ENCODE measurements around the gene ZNF710. TPM values are rescaled to one million over a fixed set of nuclear protein-coding genes. Genes with fewer than 3 reads are reported as not detected.

ZNF710 gene
- total and polyA plus RNA-seq, 9 of the 15 experiments (the other 6 are each of a cell fraction or from before 2014, with no cell fraction given), result 0.56 to 14.2 (median 5.2) TPM

DNA sequence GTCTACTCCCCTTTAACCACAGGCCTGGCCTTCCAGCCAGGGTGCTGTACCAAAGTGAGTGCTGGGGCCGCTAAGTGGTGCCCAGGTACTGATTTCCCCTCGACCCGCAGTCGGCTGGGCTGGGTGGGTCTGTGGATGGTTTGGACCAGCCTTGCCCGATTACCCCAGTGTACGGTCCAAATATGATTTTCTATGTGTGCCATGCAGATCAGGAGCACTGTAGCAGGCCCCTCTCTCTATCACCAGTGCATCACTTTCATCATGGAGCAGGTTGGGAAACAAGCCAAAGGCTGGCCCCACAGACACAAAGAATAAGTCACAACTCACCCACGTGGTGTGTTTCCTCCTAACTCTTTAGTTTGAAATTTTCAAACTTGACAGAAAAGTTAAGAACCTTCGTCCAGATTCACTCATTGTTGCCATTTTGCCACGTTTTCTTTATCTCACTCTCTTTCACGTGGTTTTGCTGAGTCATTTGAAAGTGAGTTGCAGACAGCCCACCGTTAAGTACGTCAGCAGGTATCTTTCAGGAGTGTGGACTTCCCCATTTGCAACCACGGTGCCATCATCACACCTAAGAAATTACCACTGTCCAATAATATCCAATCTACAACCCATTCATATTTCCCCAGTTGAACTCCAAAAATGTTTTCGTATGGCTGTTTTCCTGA is 37.0 kb downstream of the ZNF710 start (continued):
- TF ChIP-seq, protein P1, sequence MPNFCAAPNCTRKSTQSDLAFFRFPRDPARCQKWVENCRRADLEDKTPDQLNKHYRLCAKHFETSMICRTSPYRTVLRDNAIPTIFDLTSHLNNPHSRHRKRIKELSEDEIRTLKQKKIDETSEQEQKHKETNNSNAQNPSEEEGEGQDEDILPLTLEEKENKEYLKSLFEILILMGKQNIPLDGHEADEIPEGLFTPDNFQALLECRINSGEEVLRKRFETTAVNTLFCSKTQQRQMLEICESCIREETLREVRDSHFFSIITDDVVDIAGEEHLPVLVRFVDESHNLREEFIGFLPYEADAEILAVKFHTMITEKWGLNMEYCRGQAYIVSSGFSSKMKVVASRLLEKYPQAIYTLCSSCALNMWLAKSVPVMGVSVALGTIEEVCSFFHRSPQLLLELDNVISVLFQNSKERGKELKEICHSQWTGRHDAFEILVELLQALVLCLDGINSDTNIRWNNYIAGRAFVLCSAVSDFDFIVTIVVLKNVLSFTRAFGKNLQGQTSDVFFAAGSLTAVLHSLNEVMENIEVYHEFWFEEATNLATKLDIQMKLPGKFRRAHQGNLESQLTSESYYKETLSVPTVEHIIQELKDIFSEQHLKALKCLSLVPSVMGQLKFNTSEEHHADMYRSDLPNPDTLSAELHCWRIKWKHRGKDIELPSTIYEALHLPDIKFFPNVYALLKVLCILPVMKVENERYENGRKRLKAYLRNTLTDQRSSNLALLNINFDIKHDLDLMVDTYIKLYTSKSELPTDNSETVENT (CRISPR knock-in tag; IDR thresholded peaks at IDR 0.05), result no peak
- TF ChIP-seq ZNF699 (CRISPR knock-in tag; IDR thresholded peaks at IDR 0.05; ENCODE audit: insufficient replicate concordance), result no peak
- peak; percentile 47; the same call in 1 of the 2 replicates for TF ChIP-seq MYBL2 (IDR thresholded peaks at IDR 0.05; ENCODE audit: low read depth)
- no peak for TF ChIP-seq MYBL2 (CRISPR knock-in tag; IDR thresholded peaks at IDR 0.05; ENCODE audit: borderline replicate concordance)
- TF ChIP-seq PHTF2 (CRISPR knock-in tag; IDR thresholded peaks at IDR 0.05), result 0 out of 2 replicates have a peak, but pooled peaks have one; percentile 53
- no peak for TF ChIP-seq SREBF1 (IDR thresholded peaks at IDR 0.05; ENCODE audit: borderline replicate concordance, low read depth, low read length)
- 0 out of 2 replicates have a peak, but pooled peaks have one; percentile 46 for TF ChIP-seq NCOA1 (IDR thresholded peaks at IDR 0.05; ENCODE audit: low read depth)
- TF ChIP-seq U2AF1 (optimal IDR thresholded peaks at IDR 0.05; ENCODE audit: low read depth, low read length), result no peak
- TF ChIP-seq RFX7 (CRISPR knock-in tag; IDR thresholded peaks at IDR 0.05), result no peak
- 0 out of 2 replicates have a peak, but pooled peaks have one; percentile 32 for TF ChIP-seq GABPB1 (CRISPR knock-in tag; IDR thresholded peaks at IDR 0.05)
- TF ChIP-seq RFX1 (IDR thresholded peaks at IDR 0.05), result no peak
- TF ChIP-seq DNMT1 (IDR thresholded peaks at IDR 0.05), result no peak
- no peak for TF ChIP-seq ZNF184 (CRISPR knock-in tag; IDR thresholded peaks at IDR 0.05)
- no peak for TF ChIP-seq CHCHD3 (CRISPR knock-in tag; IDR thresholded peaks at IDR 0.05)
- no peak for TF ChIP-seq LARP7 (IDR thresholded peaks at IDR 0.05)
- TF ChIP-seq ZZZ3 (IDR thresholded peaks at IDR 0.05), result no peak; the same call in 1 of the 2 replicates
- TF ChIP-seq CTCFL (IDR thresholded peaks at IDR 0.05; ENCODE audit: borderline replicate concordance, insufficient read depth, low read depth, low read length, poor library complexity, severe bottlenecking), result no peak
- TF ChIP-seq WHSC1 (IDR thresholded peaks at IDR 0.05; ENCODE audit: low read length), result peak; percentile 22
- TF ChIP-seq RB1 (IDR thresholded peaks at IDR 0.05; ENCODE audit: low read depth), result no peak
- TF ChIP-seq ZNF232 (CRISPR knock-in tag; IDR thresholded peaks at IDR 0.05), result no peak
- TF ChIP-seq ELF4 (CRISPR knock-in tag; IDR thresholded peaks at IDR 0.05), result no peak
- TF ChIP-seq, protein P2, sequence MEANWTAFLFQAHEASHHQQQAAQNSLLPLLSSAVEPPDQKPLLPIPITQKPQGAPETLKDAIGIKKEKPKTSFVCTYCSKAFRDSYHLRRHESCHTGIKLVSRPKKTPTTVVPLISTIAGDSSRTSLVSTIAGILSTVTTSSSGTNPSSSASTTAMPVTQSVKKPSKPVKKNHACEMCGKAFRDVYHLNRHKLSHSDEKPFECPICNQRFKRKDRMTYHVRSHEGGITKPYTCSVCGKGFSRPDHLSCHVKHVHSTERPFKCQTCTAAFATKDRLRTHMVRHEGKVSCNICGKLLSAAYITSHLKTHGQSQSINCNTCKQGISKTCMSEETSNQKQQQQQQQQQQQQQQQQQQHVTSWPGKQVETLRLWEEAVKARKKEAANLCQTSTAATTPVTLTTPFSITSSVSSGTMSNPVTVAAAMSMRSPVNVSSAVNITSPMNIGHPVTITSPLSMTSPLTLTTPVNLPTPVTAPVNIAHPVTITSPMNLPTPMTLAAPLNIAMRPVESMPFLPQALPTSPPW (CRISPR knock-in tag; IDR thresholded peaks at IDR 0.05), result no peak; the same call in 1 of the 2 replicates
- no peak for TF ChIP-seq TBL1XR1 (IDR thresholded peaks at IDR 0.05; ENCODE audit: low read length in 2 of 2)
- no peak for TF ChIP-seq TSC22D4 (tag; IDR thresholded peaks at IDR 0.05)
- no peak for TF ChIP-seq MED1 (CRISPR knock-in tag; IDR thresholded peaks at IDR 0.05; ENCODE audit: borderline replicate concordance)
- TF ChIP-seq PRMT5 (CRISPR knock-in tag; IDR thresholded peaks at IDR 0.05), result no peak

All from K562 (cell line).